ENCODE data around the gene NMRK1. TPM values are rescaled to one million over a fixed set of nuclear protein-coding genes. Genes with fewer than 3 reads are reported as not detected.

Gene NMRK1
- total RNA-seq, 2 experiments from 2014 or later: 17.0 to 33.2 TPM

- no peak for DNase-seq (ENCODE audit: low spot score)
- ChIA-PET CTCF (ENCODE audit: unreplicated experiment) (interaction anchor here (0.5 to 1.8 kb wide), 5 partner anchors 26 to 389 kb away, joined by 3 to 6 read pairs (median 3); partner anchors contain the start of gene CARNMT1), POLR2A (interaction anchor here (0.8 to 3.3 kb wide), 6 partner anchors 10 to 47 kb away, joined by 5 to 26 read pairs (median 13); partner anchors contain the start of gene CARNMT1)
- peaks cover 8% of the 10 kb centered on the region; the same call in 1 of the 2 replicates for H3K9me3 ChIP-seq (ENCODE audit: low read length)
- intact Hi-C loops (cut with micrococcal nuclease; ENCODE audit: unreplicated experiment): loop anchor here (1.0 kb wide), 1 partner anchor 26 kb away; the partner anchor contains the start of gene CARNMT1
- H3K36me3 ChIP-seq (ENCODE audit: insufficient read depth, low read length): no peaks in the 10 kb centered on the region
- peaks cover 24% of the 10 kb centered on the region for H3K4me1 ChIP-seq (ENCODE audit: insufficient read depth, low read length, poor library complexity, severe bottlenecking)
- no peak overlapping the region for H3K4me3 ChIP-seq (ENCODE audit: low read depth, low read length, poor library complexity, severe bottlenecking)
- peak overlapping the region; percentile 38 for H3K4me2 ChIP-seq (ENCODE audit: low read length)
- H3K27ac ChIP-seq (ENCODE audit: low read depth, low read length, poor library complexity, severe bottlenecking): peak overlapping the region; percentile 43
- H2AFZ ChIP-seq (ENCODE audit: low read length): peak overlapping the region; percentile 27; the same call in 1 of the 2 replicates
- BruUV-seq (replicated peaks): no TSS peak
- TF ChIP-seq CTCF (conservative IDR thresholded peaks at IDR 0.05; ENCODE audit: low read length) (no peak), EZH2phosphoT487 (IDR thresholded peaks at IDR 0.05; ENCODE audit: borderline replicate concordance, low read depth, low read length) (no peak)
- H3K9me2 ChIP-seq (ENCODE audit: insufficient read depth, low read length): no peaks in the 10 kb centered on the region
- no peaks in the 10 kb centered on the region for H3K79me2 ChIP-seq (ENCODE audit: insufficient read depth, low read depth, low read length)
- H4K20me1 ChIP-seq (ENCODE audit: insufficient read depth, low read length): no peaks in the 10 kb centered on the region
Observed at GRCh38 chr9:75054368-75055001, 33.5 kb downstream of the NMRK1 start.

DNA sequence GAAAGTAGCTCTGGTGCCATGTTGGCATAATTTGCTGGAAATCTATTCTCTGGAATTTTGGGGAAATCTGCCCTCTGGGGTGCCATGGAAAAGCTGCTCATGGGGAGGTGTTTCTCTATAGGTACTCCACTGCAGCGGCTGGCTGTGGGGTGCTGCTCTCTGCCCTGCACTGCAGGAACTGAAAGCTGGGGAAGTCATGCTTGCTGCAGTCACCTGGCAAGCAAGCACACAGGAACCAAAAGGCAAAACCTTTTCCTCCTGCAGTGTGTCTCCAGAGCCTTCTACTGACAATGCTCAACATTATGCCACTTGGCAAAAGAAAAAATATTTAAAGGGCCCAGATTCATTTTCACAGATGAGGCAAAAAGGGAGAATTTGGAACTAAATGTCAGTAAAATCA lies 34.1 kb downstream of the NMRK1 start:
- H4K20me1 ChIP-seq (ENCODE audit: insufficient read depth, low read length): no peaks in the 10 kb centered on the region
- peaks cover 24% of the 10 kb centered on the region for H3K4me1 ChIP-seq (ENCODE audit: insufficient read depth, low read length, poor library complexity, severe bottlenecking)
- peak overlapping the region; percentile 43 for H3K27ac ChIP-seq (ENCODE audit: low read depth, low read length, poor library complexity, severe bottlenecking)
- no peaks in the 10 kb centered on the region for H3K9me2 ChIP-seq (ENCODE audit: insufficient read depth, low read length)
- no peaks in the 10 kb centered on the region for H3K36me3 ChIP-seq (ENCODE audit: insufficient read depth, low read length)
- H3K4me3 ChIP-seq (ENCODE audit: low read depth, low read length, poor library complexity, severe bottlenecking): no peak overlapping the region
- H3K79me2 ChIP-seq (ENCODE audit: insufficient read depth, low read depth, low read length): no peaks in the 10 kb centered on the region
- intact Hi-C loops (cut with micrococcal nuclease; ENCODE audit: unreplicated experiment): loop anchor here (1.0 kb wide), 1 partner anchor 26 kb away; the partner anchor contains the start of gene CARNMT1
- peak overlapping the region; percentile 27; the same call in 1 of the 2 replicates for H2AFZ ChIP-seq (ENCODE audit: low read length)
- DNase-seq (ENCODE audit: low spot score): peak; percentile 86
- no peak for TF ChIP-seq CTCF (conservative IDR thresholded peaks at IDR 0.05; ENCODE audit: low read length)
- TF ChIP-seq EZH2phosphoT487 (IDR thresholded peaks at IDR 0.05; ENCODE audit: borderline replicate concordance, low read depth, low read length): no peak
- H3K9me3 ChIP-seq (ENCODE audit: low read length): peaks cover 8% of the 10 kb centered on the region; the same call in 1 of the 2 replicates
- no TSS peak for BruUV-seq (replicated peaks)
- peak overlapping the region; percentile 38 for H3K4me2 ChIP-seq (ENCODE audit: low read length)
- ChIA-PET CTCF (ENCODE audit: unreplicated experiment) (interaction anchor here (0.9 kb wide), 1 partner anchor 25 kb away, joined by 3 read pairs; no protein-coding TSS in a partner anchor), POLR2A (interaction anchor here (0.8 to 3.3 kb wide), 6 partner anchors 10 to 46 kb away, joined by 5 to 26 read pairs (median 13); partner anchors contain the start of gene CARNMT1)

DNA sequence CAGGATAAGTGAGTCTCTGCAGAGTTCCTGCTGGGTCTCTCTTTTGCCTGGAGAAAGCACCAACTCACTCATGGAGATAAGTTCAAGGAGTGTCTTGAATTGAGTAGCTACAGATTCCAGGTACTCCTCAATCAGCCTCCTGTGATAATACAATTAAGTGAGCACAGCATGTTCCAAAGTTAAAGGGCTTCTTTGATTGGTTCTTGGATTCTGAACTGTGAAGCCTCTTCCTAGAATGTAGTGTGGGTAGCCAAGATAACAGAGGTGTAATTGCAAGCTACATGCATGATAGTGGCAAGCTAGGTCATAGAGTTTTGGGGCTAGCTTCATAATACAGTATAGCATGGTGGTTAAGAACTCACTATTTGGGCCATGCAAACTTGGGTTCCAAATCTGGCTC lies 36.7 kb downstream of the NMRK1 start:
- no TSS peak for BruUV-seq (replicated peaks)
- CTCF ChIA-PET (ENCODE audit: unreplicated experiment): no interaction called here
- Histone ChIP-seq H3K9me2 (ENCODE audit: insufficient read depth, low read length) (no peaks in the 10 kb centered on the region), H2AFZ (ENCODE audit: low read length) (no peak overlapping the region), H3K36me3 (ENCODE audit: insufficient read depth, low read length) (no peaks in the 10 kb centered on the region), H3K4me1 (ENCODE audit: insufficient read depth, low read length, poor library complexity, severe bottlenecking) (peaks cover 24% of the 10 kb centered on the region), H3K9me3 (ENCODE audit: low read length) (0 out of 2 replicates have a peak, but pooled peaks cover under 1% of the 10 kb centered on the region), H3K4me3 (ENCODE audit: low read depth, low read length, poor library complexity, severe bottlenecking) (no peak overlapping the region), H3K27ac (ENCODE audit: low read depth, low read length, poor library complexity, severe bottlenecking) (no peak overlapping the region), H3K4me2 (ENCODE audit: low read length) (no peak overlapping the region), H4K20me1 (ENCODE audit: insufficient read depth, low read length) (no peaks in the 10 kb centered on the region), H3K79me2 (ENCODE audit: insufficient read depth, low read depth, low read length) (no peaks in the 10 kb centered on the region)
- intact Hi-C loops (cut with micrococcal nuclease; ENCODE audit: unreplicated experiment): no loop called here
- TF ChIP-seq EZH2phosphoT487 (IDR thresholded peaks at IDR 0.05; ENCODE audit: borderline replicate concordance, low read depth, low read length) (no peak), CTCF (conservative IDR thresholded peaks at IDR 0.05; ENCODE audit: low read length) (no peak)
- POLR2A ChIA-PET: interaction anchor here (0.8 to 2.5 kb wide), 3 partner anchors 18 to 26 kb away, joined by 3 to 9 read pairs (median 4); no protein-coding TSS in a partner anchor
- no peak for DNase-seq (ENCODE audit: low spot score)
